Measurements from ENCODE around the gene MCM9. TPM values are rescaled to one million over a fixed set of nuclear protein-coding genes. Genes with fewer than 3 reads are reported as not detected.
A peak's percentile ranks its signal among the peaks of the same experiment; 100 is the strongest.

Gene MCM9
- total and polyA plus RNA-seq, 2 donors from 2014 or later: 4.8 to 25.9 TPM

GRCh38 chr6:118862443-118862842 lies 72.5 kb downstream of the MCM9 start:
- peaks cover 0 to 7% (median 0%) of the 10 kb centered on the region in 3 donors for H3K4me1 ChIP-seq (ENCODE audit: control insufficient read depth in 2 of 3, insufficient read depth in 2 of 3, low read depth in 1 of 3, low read length in 3 of 3)
- H3K9ac ChIP-seq (ENCODE audit: low read length in 3 of 3): no peak overlapping the region
- H3K27ac ChIP-seq (ENCODE audit: low read depth in 2 of 2, low read length in 2 of 2): no peak overlapping the region
- no peaks in the 10 kb centered on the region for H3K9me3 ChIP-seq (ENCODE audit: control insufficient read depth in 2 of 3, insufficient read depth in 1 of 3, low read length in 3 of 3)
- DNase-seq: no peak
- H3K36me3 ChIP-seq (ENCODE audit: control insufficient read depth in 2 of 3, insufficient read depth in 3 of 3, low read length in 3 of 3): peaks cover 0 to 2% (median 0%) of the 10 kb centered on the region in 3 donors
- no peaks in the 10 kb centered on the region for H3K27me3 ChIP-seq (ENCODE audit: control insufficient read depth, insufficient read depth, low read length)
- intact Hi-C loops (cut with DNase I): no loop called here
- H3K4me3 ChIP-seq (ENCODE audit: low read length in 3 of 3): no peak overlapping the region
- no peak for FAIRE-seq
- no peak for TF ChIP-seq CTCF (IDR thresholded peaks at IDR 0.05; ENCODE audit: borderline replicate concordance, extremely low read depth, insufficient read depth)

- H3K4me3 ChIP-seq (ENCODE audit: low read length in 3 of 3): no peak overlapping the region
- H3K9me3 ChIP-seq (ENCODE audit: control insufficient read depth in 2 of 3, insufficient read depth in 1 of 3, low read length in 3 of 3): no peaks in the 10 kb centered on the region
- intact Hi-C loops (cut with DNase I): no loop called here
- H3K27me3 ChIP-seq (ENCODE audit: control insufficient read depth, insufficient read depth, low read length): no peaks in the 10 kb centered on the region
- DNase-seq: peak in 1 of 5 donors; percentile 61
- H3K27ac ChIP-seq (ENCODE audit: low read depth in 2 of 2, low read length in 2 of 2): no peak overlapping the region
- TF ChIP-seq CTCF (IDR thresholded peaks at IDR 0.05; ENCODE audit: borderline replicate concordance, extremely low read depth, insufficient read depth): no peak
- no peak overlapping the region for H3K9ac ChIP-seq (ENCODE audit: low read length in 3 of 3)
- FAIRE-seq: no peak
- peaks cover 0 to 7% (median 0%) of the 10 kb centered on the region in 3 donors for H3K4me1 ChIP-seq (ENCODE audit: control insufficient read depth in 2 of 3, insufficient read depth in 2 of 3, low read depth in 1 of 3, low read length in 3 of 3)
- peaks cover 0 to 2% (median 0%) of the 10 kb centered on the region in 3 donors for H3K36me3 ChIP-seq (ENCODE audit: control insufficient read depth in 2 of 3, insufficient read depth in 3 of 3, low read length in 3 of 3)
Measured at GRCh38 chr6:118860880-118861279, 74.1 kb downstream of the MCM9 start.

- no peak overlapping the region for H3K9ac ChIP-seq (ENCODE audit: low read length in 3 of 3)
- DNase-seq (no peak), FAIRE-seq (no peak)
- peaks cover 0 to 7% (median 0%) of the 10 kb centered on the region in 3 donors for H3K4me1 ChIP-seq (ENCODE audit: control insufficient read depth in 2 of 3, insufficient read depth in 2 of 3, low read depth in 1 of 3, low read length in 3 of 3)
- no peaks in the 10 kb centered on the region for H3K9me3 ChIP-seq (ENCODE audit: control insufficient read depth in 2 of 3, insufficient read depth in 1 of 3, low read length in 3 of 3)
- TF ChIP-seq CTCF (IDR thresholded peaks at IDR 0.05; ENCODE audit: borderline replicate concordance, extremely low read depth, insufficient read depth): no peak
- H3K4me3 ChIP-seq (ENCODE audit: low read length in 3 of 3): no peak overlapping the region
- no peaks in the 10 kb centered on the region for H3K27me3 ChIP-seq (ENCODE audit: control insufficient read depth, insufficient read depth, low read length)
- no peak overlapping the region for H3K27ac ChIP-seq (ENCODE audit: low read depth in 2 of 2, low read length in 2 of 2)
- peaks cover 0 to 2% (median 0%) of the 10 kb centered on the region in 3 donors for H3K36me3 ChIP-seq (ENCODE audit: control insufficient read depth in 2 of 3, insufficient read depth in 3 of 3, low read length in 3 of 3)
- intact Hi-C loops (cut with DNase I): no loop called here
Measured at GRCh38 chr6:118860363-118860762, 74.6 kb downstream of the MCM9 start.

GRCh38 chr6:118859517-118860064 lies 75.4 kb downstream of the MCM9 start:
- no peaks in the 10 kb centered on the region for H3K9me3 ChIP-seq (ENCODE audit: control insufficient read depth in 2 of 3, insufficient read depth in 1 of 3, low read length in 3 of 3)
- no peak overlapping the region for H3K27ac ChIP-seq (ENCODE audit: low read depth in 2 of 2, low read length in 2 of 2)
- peaks cover 0 to under 1% (median 0%) of the 10 kb centered on the region in 3 donors for H3K4me1 ChIP-seq (ENCODE audit: control insufficient read depth in 2 of 3, insufficient read depth in 2 of 3, low read depth in 1 of 3, low read length in 3 of 3)
- H3K9ac ChIP-seq (ENCODE audit: low read length in 3 of 3): no peak overlapping the region
- intact Hi-C loops (cut with DNase I): no loop called here
- no peak for TF ChIP-seq CTCF (IDR thresholded peaks at IDR 0.05; ENCODE audit: borderline replicate concordance, extremely low read depth, insufficient read depth)
- no peak for FAIRE-seq
- H3K27me3 ChIP-seq (ENCODE audit: control insufficient read depth, insufficient read depth, low read length): no peaks in the 10 kb centered on the region
- no peak overlapping the region for H3K4me3 ChIP-seq (ENCODE audit: low read length in 3 of 3)
- peaks cover 0 to 2% (median 0%) of the 10 kb centered on the region in 3 donors for H3K36me3 ChIP-seq (ENCODE audit: control insufficient read depth in 2 of 3, insufficient read depth in 3 of 3, low read length in 3 of 3)
- no peak for DNase-seq

All from kidney (tissue), 14 donors.